Measurements from ENCODE around the gene COL25A1.

The COL25A1 gene

GRCh38 chr4:109131559-109131958 lies 170.9 kb downstream of the COL25A1 start:
- no peaks in the 10 kb centered on the region for H3K27me3 ChIP-seq (ENCODE audit: control insufficient read depth, insufficient read depth, low read length)
- no peaks in the 10 kb centered on the region for H3K36me3 ChIP-seq (ENCODE audit: control insufficient read depth, insufficient read depth, low read length)
- no peak overlapping the region for H3K9ac ChIP-seq
- H3K79me2 ChIP-seq: no peaks in the 10 kb centered on the region
- TF ChIP-seq, protein P1, sequence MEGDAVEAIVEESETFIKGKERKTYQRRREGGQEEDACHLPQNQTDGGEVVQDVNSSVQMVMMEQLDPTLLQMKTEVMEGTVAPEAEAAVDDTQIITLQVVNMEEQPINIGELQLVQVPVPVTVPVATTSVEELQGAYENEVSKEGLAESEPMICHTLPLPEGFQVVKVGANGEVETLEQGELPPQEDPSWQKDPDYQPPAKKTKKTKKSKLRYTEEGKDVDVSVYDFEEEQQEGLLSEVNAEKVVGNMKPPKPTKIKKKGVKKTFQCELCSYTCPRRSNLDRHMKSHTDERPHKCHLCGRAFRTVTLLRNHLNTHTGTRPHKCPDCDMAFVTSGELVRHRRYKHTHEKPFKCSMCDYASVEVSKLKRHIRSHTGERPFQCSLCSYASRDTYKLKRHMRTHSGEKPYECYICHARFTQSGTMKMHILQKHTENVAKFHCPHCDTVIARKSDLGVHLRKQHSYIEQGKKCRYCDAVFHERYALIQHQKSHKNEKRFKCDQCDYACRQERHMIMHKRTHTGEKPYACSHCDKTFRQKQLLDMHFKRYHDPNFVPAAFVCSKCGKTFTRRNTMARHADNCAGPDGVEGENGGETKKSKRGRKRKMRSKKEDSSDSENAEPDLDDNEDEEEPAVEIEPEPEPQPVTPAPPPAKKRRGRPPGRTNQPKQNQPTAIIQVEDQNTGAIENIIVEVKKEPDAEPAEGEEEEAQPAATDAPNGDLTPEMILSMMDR (IDR thresholded peaks at IDR 0.05): no peak
- no peak overlapping the region for H3K27ac ChIP-seq
- no peaks in the 10 kb centered on the region for H3K9me3 ChIP-seq (ENCODE audit: control insufficient read depth, low read length)
- no peaks in the 10 kb centered on the region for H3K4me1 ChIP-seq
- no peak overlapping the region for H3K4me3 ChIP-seq (ENCODE audit: low read depth, low read length)
- H3K4me2 ChIP-seq (ENCODE audit: low read length): no peak overlapping the region
- no peak overlapping the region for H2AFZ ChIP-seq

GRCh38 chr4:109128589-109128988 lies 173.9 kb downstream of the COL25A1 start:
- H3K36me3 ChIP-seq (ENCODE audit: control insufficient read depth, insufficient read depth, low read length): no peaks in the 10 kb centered on the region
- TF ChIP-seq, protein P1 (IDR thresholded peaks at IDR 0.05): no peak
- H2AFZ ChIP-seq: no peak overlapping the region
- H3K79me2 ChIP-seq: no peaks in the 10 kb centered on the region
- H3K4me2 ChIP-seq (ENCODE audit: low read length): no peak overlapping the region
- H3K27me3 ChIP-seq (ENCODE audit: control insufficient read depth, insufficient read depth, low read length): no peaks in the 10 kb centered on the region
- no peaks in the 10 kb centered on the region for H3K4me1 ChIP-seq
- no peak overlapping the region for H3K9ac ChIP-seq
- no peaks in the 10 kb centered on the region for H3K9me3 ChIP-seq (ENCODE audit: control insufficient read depth, low read length)
- H3K27ac ChIP-seq: no peak overlapping the region
- no peak overlapping the region for H3K4me3 ChIP-seq (ENCODE audit: low read depth, low read length)

DNA sequence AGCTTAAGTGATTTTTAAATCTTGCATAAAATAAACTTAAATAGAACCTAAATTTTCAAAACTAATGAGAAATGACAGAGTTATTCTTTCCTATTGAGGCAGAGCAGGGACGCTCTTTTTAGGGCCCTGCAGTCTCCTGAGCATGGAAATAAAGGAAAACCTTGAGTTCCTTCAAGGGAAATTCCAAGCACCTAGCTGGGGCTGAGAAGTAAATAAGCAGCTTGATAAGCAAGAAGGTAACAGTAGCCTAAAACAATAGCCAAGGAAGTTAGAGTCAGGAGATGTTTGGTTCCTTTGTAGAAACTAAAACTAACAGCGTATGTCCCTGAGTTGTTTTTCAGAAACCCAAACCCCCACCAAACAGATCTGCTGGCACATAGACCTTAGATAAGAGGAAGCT lies 174.6 kb downstream of the COL25A1 start:
- no peaks in the 10 kb centered on the region for H3K9me3 ChIP-seq (ENCODE audit: control insufficient read depth, low read length)

DNA sequence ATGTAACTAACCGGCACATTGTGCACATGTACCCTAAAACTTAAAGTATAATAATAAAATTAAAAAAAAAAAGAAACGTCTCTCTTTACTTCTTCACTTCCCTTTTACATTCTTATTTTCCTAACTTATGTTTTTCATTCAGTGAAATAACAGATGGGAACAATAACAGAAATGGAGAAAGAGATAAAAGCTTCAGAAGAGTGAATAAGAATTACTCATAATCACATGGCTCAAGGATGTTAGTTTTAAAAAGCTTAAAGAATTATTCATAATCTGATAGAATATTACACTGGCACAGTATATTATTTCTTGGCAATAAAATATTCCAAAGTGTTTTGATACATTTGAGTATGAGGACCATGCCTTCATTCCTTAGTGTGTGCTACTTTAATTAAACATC lies 175.6 kb downstream of the COL25A1 start:
- Histone ChIP-seq H3K27me3 (ENCODE audit: control insufficient read depth, insufficient read depth, low read length) (no peaks in the 10 kb centered on the region), H3K9ac (no peak overlapping the region), H3K9me3 (ENCODE audit: control insufficient read depth, low read length) (no peaks in the 10 kb centered on the region), H3K27ac (no peak overlapping the region), H3K4me3 (ENCODE audit: low read depth, low read length) (no peak overlapping the region), H3K4me2 (ENCODE audit: low read length) (no peak overlapping the region), H2AFZ (no peak overlapping the region), H3K4me1 (no peaks in the 10 kb centered on the region), H3K79me2 (no peaks in the 10 kb centered on the region), H3K36me3 (ENCODE audit: control insufficient read depth, insufficient read depth, low read length) (no peaks in the 10 kb centered on the region)
- TF ChIP-seq, protein P1 (IDR thresholded peaks at IDR 0.05): no peak

More for the DNA sequence above, 174.6 kb downstream of the COL25A1 start:
- no peaks in the 10 kb centered on the region for H3K27me3 ChIP-seq (ENCODE audit: control insufficient read depth, insufficient read depth, low read length)
- H3K36me3 ChIP-seq (ENCODE audit: control insufficient read depth, insufficient read depth, low read length): no peaks in the 10 kb centered on the region
- TF ChIP-seq, protein P1 (IDR thresholded peaks at IDR 0.05): no peak
- no peaks in the 10 kb centered on the region for H3K79me2 ChIP-seq
- H3K27ac ChIP-seq: no peak overlapping the region
- H2AFZ ChIP-seq: no peak overlapping the region
- H3K4me1 ChIP-seq: no peaks in the 10 kb centered on the region
- H3K4me3 ChIP-seq (ENCODE audit: low read depth, low read length): no peak overlapping the region
- H3K9ac ChIP-seq: no peak overlapping the region
- no peak overlapping the region for H3K4me2 ChIP-seq (ENCODE audit: low read length)

DNA sequence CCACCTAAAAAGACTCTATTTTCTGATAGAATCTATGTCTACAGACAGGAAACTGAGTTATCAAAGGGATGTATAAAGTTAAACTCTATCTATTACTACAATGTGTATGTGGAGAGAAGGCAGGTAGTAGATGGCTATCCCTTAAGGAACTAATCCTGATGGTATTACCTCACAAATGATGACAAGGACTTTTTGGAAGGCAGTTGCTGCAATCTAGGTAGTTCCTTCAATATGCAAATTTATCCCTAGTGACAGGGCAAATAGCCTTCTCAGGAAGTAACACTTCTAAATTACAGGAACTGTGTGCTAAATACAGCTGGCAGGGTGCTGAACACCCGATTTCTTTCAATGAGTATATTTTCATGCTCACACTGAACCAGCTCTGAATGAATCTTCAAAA lies 177.4 kb downstream of the COL25A1 start:
- Histone ChIP-seq H3K9me3 (ENCODE audit: control insufficient read depth, low read length) (no peaks in the 10 kb centered on the region), H3K27me3 (ENCODE audit: control insufficient read depth, insufficient read depth, low read length) (no peaks in the 10 kb centered on the region), H3K4me3 (ENCODE audit: low read depth, low read length) (no peak overlapping the region), H3K36me3 (ENCODE audit: control insufficient read depth, insufficient read depth, low read length) (no peaks in the 10 kb centered on the region), H3K27ac (no peak overlapping the region), H3K79me2 (no peaks in the 10 kb centered on the region), H3K4me2 (ENCODE audit: low read length) (no peak overlapping the region), H3K9ac (no peak overlapping the region), H3K4me1 (no peaks in the 10 kb centered on the region), H2AFZ (no peak overlapping the region)
- TF ChIP-seq, protein P1 (IDR thresholded peaks at IDR 0.05): no peak

All from parathyroid adenoma (tissue), 2 donors.